Neural progenitor cell (in vitro differentiated cells): ENCODE data around the gene TPM1. TPM values are rescaled to one million over a fixed set of nuclear protein-coding genes. Genes with fewer than 3 reads are reported as not detected.

Source experiments
- DNase-seq: peaks from one replicate; pipeline ENCODE4 v3.0.0-alpha.2; 2016; ENCODE audit warnings: low spot score
- H2AFZ ChIP-seq: fragments of 200-600 bp; sonication (generic); replicated peaks from 2 replicates; pipeline ENCODE4 v1.6.1; 2016; ENCODE audit warnings: antibody characterized with exemption
- H3F3A ChIP-seq: fragments of 200-600 bp; sonication (generic); 2 replicates; pipeline ENCODE4 v1.6.1; 2016; ENCODE audit warnings: antibody characterized with exemption, low read depth
- H3K27ac ChIP-seq: fragments of 200-600 bp; sonication (generic); 2 replicates; pipeline ENCODE4 v1.5.1; 2016; ENCODE audit warnings: mild to moderate bottlenecking
- H3K27me3 ChIP-seq: fragments of 200-600 bp; sonication (generic); 2 replicates; pipeline ENCODE4 v1.6.1; 2016; ENCODE audit warnings: mild to moderate bottlenecking, moderate library complexity
- H3K36me3 ChIP-seq: fragments of 200-600 bp; sonication (generic); 2 replicates; pipeline ENCODE4 v1.5.1; 2016
- H3K4me1 ChIP-seq: fragments of 200-600 bp; sonication (generic); 2 replicates; pipeline ENCODE4 v1.6.1; 2016; ENCODE audit warnings: mixed run types
- H3K4me2 ChIP-seq: fragments of 200-600 bp; sonication (generic); 2 replicates; pipeline ENCODE4 v1.6.1; 2016
- H3K4me3 ChIP-seq: fragments of 200-600 bp; sonication (generic); 2 replicates; pipeline ENCODE4 v1.5.1; 2016
- H3K79me2 ChIP-seq: fragments of 200-600 bp; sonication (generic); 2 replicates; pipeline ENCODE4 v1.6.1; 2016; ENCODE audit warnings: low read depth
- H3K9ac ChIP-seq: fragments of 200-600 bp; sonication (generic); 2 replicates; pipeline ENCODE4 v1.6.1; 2016
- H3K9me3 ChIP-seq: fragments of 200-600 bp; sonication (generic); 2 replicates; pipeline ENCODE4 v1.5.1; 2016; ENCODE audit warnings: low read depth
- H4K20me1 ChIP-seq: fragments of 200-600 bp; sonication (generic); 2 replicates; pipeline ENCODE4 v1.6.1; 2016; ENCODE audit warnings: low read depth
- H3K27ac Mint-ChIP-seq: 3 replicates; pipeline ENCODE4 v1.8.0; 2021; ENCODE audit warnings: mixed read lengths
- H3K27me3 Mint-ChIP-seq: 2 replicates; pipeline ENCODE4 v1.8.0; 2022; ENCODE audit warnings: low read depth, mild to moderate bottlenecking, inconsistent platforms, moderate library complexity, mixed read lengths; ENCODE audit not compliant: insufficient read depth
- H3K36me3 Mint-ChIP-seq: 3 replicates; pipeline ENCODE4 v1.8.0; 2021; ENCODE audit warnings: mixed read lengths
- H3K4me1 Mint-ChIP-seq: 3 replicates; pipeline ENCODE4 v1.8.0; 2021; ENCODE audit warnings: mixed read lengths
- H3K4me3 Mint-ChIP-seq: 3 replicates; pipeline ENCODE4 v1.8.0; 2021; ENCODE audit warnings: mild to moderate bottlenecking, moderate library complexity, mixed read lengths
- H3K9me3 Mint-ChIP-seq: 3 replicates; pipeline ENCODE4 v1.8.0; 2020; ENCODE audit warnings: mixed read lengths
- EZH2 ChIP-seq: fragments of 200-600 bp; sonication (generic); IDR thresholded peaks from 2 replicates; pipeline ENCODE4 v1.6.1; 2017; ENCODE audit warnings: antibody characterized with exemption, mild to moderate bottlenecking, moderate library complexity
- EZH2phosphoT487 ChIP-seq: fragments of 200-600 bp; sonication (generic); IDR thresholded peaks from 2 replicates; pipeline ENCODE4 v1.6.1; 2017; ENCODE audit warnings: antibody characterized with exemption
- total RNA-seq: library from RNA; depleted of rRNA; stranded (reverse); fragments of >200 nt; gene quantifications from 2 replicates; pipeline ENCODE4 v1.2.3, GENCODE V29; 2015; ENCODE audit warnings: low replicate concordance
- TF ChIP-seq, protein P1 (sequence below): fragments of 200-600 bp; sonication (generic); IDR thresholded peaks from 2 replicates; pipeline ENCODE4 v1.5.1; 2017; ENCODE audit warnings: antibody characterized with exemption, mild to moderate bottlenecking

Gene TPM1
- total RNA-seq, 1 donor from 2014 or later, result 623 TPM

- H3K27me3 ChIP-seq, result no peaks in the 10 kb centered on the region
- H3K9ac ChIP-seq, result no peak overlapping the region
- TF ChIP-seq EZH2phosphoT487 (no peak), EZH2 (no peak)
- TF ChIP-seq, protein P1, sequence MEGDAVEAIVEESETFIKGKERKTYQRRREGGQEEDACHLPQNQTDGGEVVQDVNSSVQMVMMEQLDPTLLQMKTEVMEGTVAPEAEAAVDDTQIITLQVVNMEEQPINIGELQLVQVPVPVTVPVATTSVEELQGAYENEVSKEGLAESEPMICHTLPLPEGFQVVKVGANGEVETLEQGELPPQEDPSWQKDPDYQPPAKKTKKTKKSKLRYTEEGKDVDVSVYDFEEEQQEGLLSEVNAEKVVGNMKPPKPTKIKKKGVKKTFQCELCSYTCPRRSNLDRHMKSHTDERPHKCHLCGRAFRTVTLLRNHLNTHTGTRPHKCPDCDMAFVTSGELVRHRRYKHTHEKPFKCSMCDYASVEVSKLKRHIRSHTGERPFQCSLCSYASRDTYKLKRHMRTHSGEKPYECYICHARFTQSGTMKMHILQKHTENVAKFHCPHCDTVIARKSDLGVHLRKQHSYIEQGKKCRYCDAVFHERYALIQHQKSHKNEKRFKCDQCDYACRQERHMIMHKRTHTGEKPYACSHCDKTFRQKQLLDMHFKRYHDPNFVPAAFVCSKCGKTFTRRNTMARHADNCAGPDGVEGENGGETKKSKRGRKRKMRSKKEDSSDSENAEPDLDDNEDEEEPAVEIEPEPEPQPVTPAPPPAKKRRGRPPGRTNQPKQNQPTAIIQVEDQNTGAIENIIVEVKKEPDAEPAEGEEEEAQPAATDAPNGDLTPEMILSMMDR, result no peak
- no peak overlapping the region for H3K4me3 ChIP-seq
- no peak overlapping the region for H2AFZ ChIP-seq
- H3F3A ChIP-seq, result no peaks in the 10 kb centered on the region
- no peak overlapping the region for H3K4me2 ChIP-seq
- Mint-ChIP-seq H3K27me3 (peaks cover 7% of the 10 kb centered on the region), H3K36me3 (peaks cover 4% of the 10 kb centered on the region), H3K4me3 (no peak overlapping the region), H3K9me3 (peaks cover 5% of the 10 kb centered on the region), H3K27ac (no peak overlapping the region), H3K4me1 (peaks cover 32% of the 10 kb centered on the region)
- no peaks in the 10 kb centered on the region for H3K79me2 ChIP-seq
- no peak for DNase-seq
- H4K20me1 ChIP-seq, result no peaks in the 10 kb centered on the region
- no peaks in the 10 kb centered on the region for H3K9me3 ChIP-seq
- no peak overlapping the region for H3K27ac ChIP-seq
- peaks cover 14% of the 10 kb centered on the region for H3K4me1 ChIP-seq
- no peaks in the 10 kb centered on the region for H3K36me3 ChIP-seq
Measured at GRCh38 chr15:63016234-63016633, 26.3 kb upstream of the TPM1 start.

DNA sequence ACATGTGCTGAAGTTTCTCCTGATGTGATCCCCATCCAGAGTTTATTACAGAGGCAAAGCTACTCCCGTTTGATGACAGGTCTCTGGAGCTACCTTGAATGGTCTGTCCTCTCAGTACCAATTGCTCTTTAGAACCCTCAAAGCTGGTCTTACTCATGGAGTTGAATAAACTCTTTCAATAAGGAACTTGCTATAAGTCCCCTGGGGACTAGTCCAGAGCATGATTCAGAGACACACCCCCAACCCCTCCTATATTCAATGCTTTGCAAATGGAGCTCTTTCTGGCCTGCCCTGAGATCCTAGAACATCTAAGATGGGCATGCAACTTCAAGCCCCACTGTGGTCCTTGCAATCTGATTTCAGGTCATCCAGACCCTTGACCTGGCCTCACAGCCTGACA, 23.9 kb upstream of the TPM1 start:
- Mint-ChIP-seq H3K27ac (no peak overlapping the region), H3K27me3 (peaks cover 5% of the 10 kb centered on the region), H3K9me3 (no peaks in the 10 kb centered on the region), H3K36me3 (no peaks in the 10 kb centered on the region), H3K4me1 (peaks cover 25% of the 10 kb centered on the region), H3K4me3 (no peak overlapping the region)
- no peak overlapping the region for H3K9ac ChIP-seq
- TF ChIP-seq, protein P1, result no peak
- TF ChIP-seq EZH2 (no peak), EZH2phosphoT487 (no peak)
- H2AFZ ChIP-seq, result no peak overlapping the region
- no peak overlapping the region for H3K4me2 ChIP-seq
- H4K20me1 ChIP-seq, result no peaks in the 10 kb centered on the region
- no peaks in the 10 kb centered on the region for H3F3A ChIP-seq
- H3K79me2 ChIP-seq, result no peaks in the 10 kb centered on the region
- H3K4me1 ChIP-seq, result peaks cover 14% of the 10 kb centered on the region
- H3K4me3 ChIP-seq, result no peak overlapping the region
- no peaks in the 10 kb centered on the region for H3K36me3 ChIP-seq
- DNase-seq, result no peak
- no peaks in the 10 kb centered on the region for H3K27me3 ChIP-seq
- no peaks in the 10 kb centered on the region for H3K9me3 ChIP-seq
- H3K27ac ChIP-seq, result no peak overlapping the region

- Mint-ChIP-seq H3K9me3 (no peaks in the 10 kb centered on the region), H3K27me3 (peaks cover 7% of the 10 kb centered on the region), H3K27ac (no peak overlapping the region), H3K36me3 (no peaks in the 10 kb centered on the region), H3K4me1 (peaks cover 17% of the 10 kb centered on the region), H3K4me3 (no peak overlapping the region)
- peak overlapping the region; percentile 46 for H2AFZ ChIP-seq
- peaks cover 14% of the 10 kb centered on the region for H3K4me1 ChIP-seq
- no peaks in the 10 kb centered on the region for H3F3A ChIP-seq
- H3K4me3 ChIP-seq, result no peak overlapping the region
- TF ChIP-seq, protein P1, result peak; percentile 9
- TF ChIP-seq EZH2phosphoT487, result no peak
- no peaks in the 10 kb centered on the region for H3K27me3 ChIP-seq
- no peaks in the 10 kb centered on the region for H3K9me3 ChIP-seq
- no peak overlapping the region for H3K27ac ChIP-seq
- no peaks in the 10 kb centered on the region for H3K36me3 ChIP-seq
- peak; percentile 73 for DNase-seq
- no peaks in the 10 kb centered on the region for H4K20me1 ChIP-seq
- peak overlapping the region; percentile 24 for H3K4me2 ChIP-seq
- H3K9ac ChIP-seq, result no peak overlapping the region
- no peaks in the 10 kb centered on the region for H3K79me2 ChIP-seq
Measured at GRCh38 chr15:63019511-63020109, 22.9 kb upstream of the TPM1 start.
